Stimulated activated CD4-positive, alpha-beta T cell treated with anti-CD3 and anti-CD28 coated beads, Interleukin-4, amount 100 ng/mL, for 48 hours (primary cell): Measurements from ENCODE around the gene PTPRA.
A peak's percentile ranks its signal among the peaks of the same experiment; 100 is the strongest.
"Not testable (repeated sequence)": the region's sequence is repeated elsewhere in the genome, so short reads cannot be mapped to it uniquely, and the experiment has no call there.

Experiments used
- DNase-seq, 2 donors: peaks; one replicate each; pipeline ENCODE4 v3.0.0-alpha.2; 2020; ENCODE audit warnings: low read depth in 2 of 2

The PTPRA gene

DNA sequence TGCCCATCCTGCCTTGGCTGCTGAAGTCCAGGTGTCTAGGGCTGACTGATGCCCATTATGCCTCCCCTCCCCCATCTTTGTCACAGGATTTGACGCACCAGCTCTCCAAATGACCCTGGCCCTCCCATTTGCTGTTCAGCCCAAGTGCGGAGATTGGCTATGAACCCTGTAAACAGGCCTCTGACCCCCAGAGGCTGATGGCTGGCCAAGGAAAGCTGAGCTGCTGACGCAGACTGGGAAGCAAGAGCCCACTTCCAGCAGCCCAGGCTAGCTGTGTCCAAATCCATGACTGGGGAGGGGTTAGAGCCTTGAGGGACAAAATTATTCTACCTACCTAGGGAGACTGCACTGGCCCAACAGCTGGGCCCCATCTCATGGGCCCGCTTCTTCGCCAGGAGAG is 169.3 kb downstream of the PTPRA start:
- DNase-seq, result no peak

DNA sequence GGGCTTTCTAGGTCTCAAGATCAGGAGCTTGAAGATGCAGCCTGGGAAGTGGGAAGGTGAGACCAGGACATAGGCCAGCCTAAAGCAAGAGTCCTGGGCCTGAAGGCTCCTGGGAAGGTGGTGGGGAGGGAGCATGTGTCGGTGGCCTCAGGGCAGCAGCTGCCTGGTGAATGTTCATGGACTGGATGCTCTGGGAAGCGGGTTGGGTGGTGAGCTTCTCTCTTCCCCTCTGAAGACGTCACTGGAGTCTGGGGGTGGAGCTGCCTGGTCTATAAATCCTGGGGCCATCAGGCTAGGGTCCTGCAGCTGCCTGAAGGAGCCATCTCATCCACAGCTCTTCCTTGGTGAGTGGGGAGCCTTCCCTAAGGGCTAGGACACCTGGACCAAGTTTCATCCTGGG is 170.0 kb downstream of the PTPRA start, which contains the start of gene GNRH2:
TSS of gene GNRH2 (plus strand) at position 301 of the 400 bp plus-strand sequence. CDS start 793 bp downstream, outside the sequence.
- no peak for DNase-seq

DNA sequence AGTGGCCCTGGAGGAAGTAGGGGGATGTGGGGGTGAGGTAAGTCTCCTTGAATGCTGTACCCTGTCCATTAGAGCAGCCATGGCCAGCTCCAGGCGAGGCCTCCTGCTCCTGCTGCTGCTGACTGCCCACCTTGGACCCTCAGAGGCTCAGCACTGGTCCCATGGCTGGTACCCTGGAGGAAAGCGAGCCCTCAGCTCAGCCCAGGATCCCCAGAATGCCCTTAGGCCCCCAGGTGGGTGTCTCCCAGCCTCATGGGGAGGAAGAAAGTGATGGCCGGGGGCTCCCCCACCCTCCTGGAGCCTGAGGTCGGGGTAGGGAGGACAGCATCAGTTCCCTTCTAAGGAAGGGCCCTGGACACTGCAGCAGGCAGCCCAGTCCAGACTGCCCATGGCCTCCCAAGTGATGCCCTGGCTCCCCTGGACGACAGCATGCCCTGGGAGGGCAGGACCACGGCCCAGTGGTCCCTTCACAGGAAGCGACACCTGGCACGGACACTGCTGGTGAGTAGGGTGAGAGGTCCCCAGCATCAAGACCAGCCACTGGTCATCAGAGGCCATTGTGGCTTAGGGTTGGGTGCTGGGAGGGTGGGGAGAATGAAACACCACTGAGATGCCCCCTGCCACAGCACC is 171.2 kb downstream of the PTPRA start:
- no peak for DNase-seq

DNA sequence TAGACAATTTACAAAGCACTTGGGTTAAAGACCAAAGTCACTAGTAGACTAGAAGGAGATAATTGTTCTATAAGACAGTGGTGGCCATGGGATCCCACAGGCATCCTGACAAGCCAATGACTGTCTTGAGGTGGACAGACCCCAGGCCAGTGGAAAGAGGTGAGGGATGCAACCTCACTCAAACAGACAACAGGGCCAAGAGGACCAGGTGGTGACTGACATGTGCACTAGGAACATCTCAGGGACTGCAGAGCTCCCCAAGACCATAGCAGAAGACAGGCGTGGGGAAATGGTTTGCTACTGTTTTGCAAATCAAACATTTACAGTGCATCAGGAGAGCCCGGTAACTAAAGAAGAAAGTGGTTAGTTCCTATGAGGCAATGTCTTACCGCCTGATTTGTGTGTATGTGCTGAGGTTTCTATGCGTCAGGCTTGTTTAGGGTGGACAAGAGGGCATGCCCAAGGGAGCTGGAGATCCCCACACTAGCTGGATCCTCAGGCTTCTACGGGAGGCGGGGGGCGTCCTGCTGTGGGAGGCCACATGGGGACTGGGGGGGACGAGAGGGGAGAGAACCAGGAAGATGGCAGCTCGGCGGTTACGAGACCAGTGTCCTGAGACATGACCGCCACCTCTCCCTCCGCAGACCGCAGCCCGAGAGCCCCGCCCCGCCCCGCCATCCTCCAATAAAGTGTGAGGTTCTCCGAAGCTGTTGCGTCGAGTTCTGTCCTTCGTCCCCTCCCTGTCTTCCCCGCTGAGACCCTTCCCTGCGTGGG is 171.9 kb downstream of the PTPRA start:
- peak; percentile 57 to 61 for DNase-seq

DNA sequence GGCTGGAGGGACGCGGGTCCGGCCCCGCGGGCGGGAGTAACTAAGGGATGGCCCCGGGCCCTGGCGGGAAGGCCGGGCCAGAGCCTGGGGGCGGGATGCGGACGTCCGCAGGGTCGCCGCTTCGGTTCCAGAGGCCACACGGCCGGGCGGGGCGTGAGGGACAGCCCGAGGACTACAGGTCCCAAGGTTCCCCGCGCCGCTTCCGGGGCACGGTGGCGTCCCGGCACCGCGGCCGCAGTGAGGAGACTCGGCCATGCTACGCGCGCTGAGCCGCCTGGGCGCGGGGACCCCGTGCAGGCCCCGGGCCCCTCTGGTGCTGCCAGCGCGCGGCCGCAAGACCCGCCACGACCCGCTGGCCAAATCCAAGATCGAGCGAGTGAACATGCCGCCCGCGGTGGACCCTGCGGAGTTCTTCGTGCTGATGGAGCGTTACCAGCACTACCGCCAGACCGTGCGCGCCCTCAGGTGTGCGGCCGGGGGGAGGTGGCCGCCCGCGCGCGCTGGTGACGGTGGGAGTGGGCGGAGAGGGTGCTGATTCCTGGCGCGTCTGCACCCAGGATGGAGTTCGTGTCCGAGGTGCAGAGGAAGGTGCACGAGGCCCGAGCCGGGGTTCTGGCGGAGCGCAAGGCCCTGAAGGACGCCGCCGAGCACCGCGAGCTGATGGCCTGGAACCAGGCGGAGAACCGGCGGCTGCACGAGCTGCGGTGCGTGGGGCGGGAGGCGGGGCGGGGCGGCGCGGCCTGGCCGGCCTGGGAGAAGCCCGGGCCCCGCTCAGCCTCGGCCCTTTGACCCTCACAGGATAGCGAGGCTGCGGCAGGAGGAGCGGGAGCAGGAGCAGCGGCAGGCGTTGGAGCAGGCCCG is 172.8 kb downstream of the PTPRA start, which contains the start of gene MRPS26:
TSS of gene MRPS26 (plus strand) at position 237 of the 861 bp plus-strand sequence. CDS start at position 254, 17 bp downstream.
- DNase-seq, result peak; percentile 80 to 84

DNA sequence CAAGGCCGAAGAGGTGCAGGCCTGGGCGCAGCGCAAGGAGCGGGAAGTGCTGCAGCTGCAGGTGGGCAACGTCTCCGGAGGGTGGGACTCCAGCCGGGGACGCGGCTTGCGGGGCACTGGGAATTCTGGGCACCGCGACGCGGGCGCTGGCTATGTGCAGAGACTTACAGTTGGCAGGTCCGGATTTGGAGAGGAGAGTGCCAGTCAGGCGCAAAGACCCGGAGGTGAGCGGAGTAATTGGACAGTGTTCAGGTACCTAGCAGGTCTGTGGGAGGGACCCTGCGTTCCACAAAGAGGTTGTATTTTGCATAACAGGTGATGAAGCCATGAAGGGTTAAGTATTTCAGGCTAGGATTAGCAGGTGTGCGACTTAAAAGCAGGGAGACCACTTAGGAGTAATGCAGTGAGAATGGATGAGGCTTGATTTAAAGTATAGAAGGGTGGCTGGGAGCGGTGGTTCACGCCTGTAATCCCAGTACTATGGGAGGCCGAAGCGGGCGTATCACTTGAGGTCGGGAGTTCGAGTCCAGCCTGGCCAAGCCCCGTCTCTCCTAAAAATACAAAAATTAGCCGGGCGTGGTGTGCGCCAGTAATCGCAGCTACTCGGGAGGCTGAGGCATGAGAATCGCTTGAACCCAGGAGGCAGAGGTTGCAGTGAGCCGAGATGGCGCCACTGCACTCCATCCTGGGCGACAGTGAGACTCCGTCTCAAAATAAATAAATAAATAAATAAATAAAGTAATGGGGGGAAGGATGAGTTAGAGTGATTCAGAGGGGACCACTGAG is 173.6 kb downstream of the PTPRA start:
- no peak for DNase-seq

DNA sequence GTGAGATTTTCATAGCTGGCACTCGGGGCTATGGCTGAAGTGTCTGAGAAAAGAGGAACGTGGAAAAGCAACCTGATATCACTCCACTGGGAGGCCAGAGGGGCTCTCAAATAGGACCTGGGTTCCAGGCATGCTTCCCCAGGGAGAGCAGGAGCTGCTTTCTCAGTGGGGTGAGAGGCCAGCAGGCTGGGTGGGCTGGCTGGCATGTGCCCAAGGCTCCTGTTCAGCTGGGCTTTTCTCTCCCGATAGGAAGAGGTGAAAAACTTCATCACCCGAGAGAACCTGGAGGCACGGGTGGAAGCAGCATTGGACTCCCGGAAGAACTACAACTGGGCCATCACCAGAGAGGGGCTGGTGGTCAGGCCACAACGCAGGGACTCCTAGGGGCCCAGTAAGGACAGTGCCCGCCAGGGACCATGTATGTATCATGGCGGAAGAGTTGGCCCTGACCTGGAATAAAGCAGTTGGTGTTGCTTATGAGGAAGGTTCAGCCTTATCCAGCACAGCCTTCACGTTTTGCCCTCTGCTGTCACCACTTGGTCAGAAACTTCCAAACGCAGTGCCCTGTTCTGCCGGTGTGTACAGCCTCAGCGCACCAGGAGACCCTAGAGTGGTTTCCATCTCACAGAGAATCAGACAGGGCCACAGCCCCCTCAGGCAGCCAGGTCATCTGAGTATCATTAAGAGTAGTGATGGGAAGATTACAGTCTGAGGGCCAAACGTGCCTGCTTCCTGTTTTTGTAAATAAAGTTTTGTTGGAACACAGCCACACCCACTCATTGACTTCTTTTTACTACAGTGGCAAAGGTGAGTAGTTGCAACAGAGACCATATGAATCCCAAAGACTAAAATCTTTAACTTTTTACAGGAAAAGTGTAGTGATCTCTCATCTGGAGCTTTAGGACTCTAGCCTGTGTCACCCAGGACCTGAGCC is 174.5 kb downstream of the PTPRA start:
- no peak for DNase-seq

DNA sequence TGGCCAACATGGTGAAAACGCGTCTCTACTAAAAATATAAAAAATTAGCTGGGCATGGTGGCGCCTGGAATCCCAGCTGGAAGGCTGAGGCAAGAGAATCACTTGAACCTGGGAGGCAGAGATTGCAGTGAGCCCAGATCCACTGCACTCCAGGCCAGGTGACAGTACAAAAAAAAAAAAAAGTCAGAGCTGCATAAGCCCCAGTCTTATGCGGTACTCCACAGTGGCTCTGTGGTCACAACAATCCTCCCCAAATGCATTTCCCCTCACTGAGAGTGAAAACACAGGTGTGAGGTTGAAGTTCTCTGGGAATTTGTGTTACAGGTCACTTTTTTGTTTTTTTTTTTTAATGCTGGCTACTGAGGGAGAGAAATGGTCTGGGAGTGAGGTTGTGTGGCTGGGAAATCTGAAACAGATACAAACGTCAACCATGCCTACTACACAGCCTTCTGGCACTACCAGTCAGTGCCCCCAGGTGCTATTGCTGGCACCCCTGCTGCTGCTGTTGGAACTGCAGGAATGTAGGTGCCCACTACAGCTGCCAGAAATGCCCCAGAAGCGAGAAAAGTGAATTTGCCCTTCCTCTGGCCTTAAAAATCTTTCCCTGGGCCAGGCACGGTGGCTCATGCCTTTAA is 178.2 kb downstream of the PTPRA start:
- no peak for DNase-seq

DNA sequence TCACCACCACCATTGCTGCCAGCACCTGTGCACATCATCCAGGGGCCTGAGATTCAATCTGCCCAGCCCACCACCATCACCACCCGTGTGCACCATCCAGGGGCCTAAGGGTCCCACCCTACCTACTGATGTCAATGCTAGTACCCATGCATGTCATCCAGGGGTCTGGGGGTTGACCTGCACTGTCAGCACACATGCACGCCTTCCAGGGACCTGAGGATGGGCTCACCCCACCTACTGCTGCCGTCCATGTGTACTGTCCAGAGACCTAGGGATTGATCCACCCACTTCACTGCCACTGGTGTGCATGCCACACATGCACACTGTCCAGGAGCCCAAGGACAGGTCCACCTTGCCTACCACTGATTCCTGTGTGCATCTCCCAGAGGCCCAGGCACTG is 186.2 kb downstream of the PTPRA start:
- no peak for DNase-seq

DNA sequence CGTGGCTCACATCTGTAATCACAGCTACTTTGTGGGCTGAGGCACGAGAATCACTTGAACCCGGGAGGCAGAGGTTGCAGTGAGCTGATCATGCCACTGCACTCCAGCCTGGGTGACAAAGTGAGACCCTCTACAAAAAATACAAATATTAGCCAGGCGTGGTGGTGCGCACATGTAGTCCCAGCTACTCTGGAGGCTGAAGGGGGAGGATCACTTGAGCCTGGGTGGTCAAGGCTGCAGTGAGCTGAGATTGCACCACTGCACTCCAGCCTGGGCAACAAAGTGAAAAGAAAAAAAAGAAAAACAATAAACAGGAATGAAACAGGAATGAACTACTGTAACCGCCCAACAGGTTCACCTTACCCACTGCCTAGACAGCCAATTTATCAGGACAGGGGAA is 190.8 kb downstream of the PTPRA start:
- DNase-seq, result not testable (repeated sequence)

DNA sequence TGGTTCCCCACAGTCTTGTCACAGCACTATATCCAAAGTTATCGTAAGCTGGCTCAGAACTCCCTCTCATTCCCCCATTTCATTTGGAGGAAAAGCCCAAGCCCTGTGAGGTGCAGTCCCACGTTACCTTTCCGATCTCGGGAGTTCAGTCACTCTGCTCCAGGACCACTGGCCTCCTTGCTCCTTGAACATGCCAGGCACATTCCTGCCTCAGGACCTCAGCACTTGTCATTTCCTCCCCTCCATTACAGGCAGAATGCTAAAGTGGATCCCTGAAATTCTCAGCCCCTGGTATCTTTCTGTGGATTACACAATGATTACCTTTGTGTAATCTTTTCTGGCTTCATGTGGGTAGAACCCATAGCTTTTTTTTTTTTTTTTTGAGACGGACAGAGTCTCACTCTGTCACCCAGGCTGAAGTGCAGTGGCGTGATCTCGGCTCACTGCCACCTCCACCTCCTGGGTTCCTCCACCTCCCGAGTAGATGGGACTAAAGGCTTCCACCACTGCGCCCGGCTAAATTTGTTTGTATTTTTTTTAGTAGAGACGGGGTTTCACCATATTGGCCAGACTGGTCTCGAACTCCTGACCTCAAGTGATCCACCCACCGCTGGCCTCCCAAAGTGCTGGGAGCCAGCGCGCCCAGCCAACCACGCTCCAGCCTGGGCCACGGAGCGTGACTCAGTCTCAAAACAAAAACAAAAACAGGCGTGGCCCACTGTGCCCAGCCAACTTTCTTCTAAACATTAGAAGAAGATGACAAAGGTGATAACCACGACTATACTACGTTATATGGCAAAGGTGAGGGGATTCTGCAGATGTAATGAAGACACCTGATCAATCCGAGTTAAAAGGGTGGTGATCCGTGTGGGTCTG is 194.1 kb downstream of the PTPRA start:
- no peak for DNase-seq

DNA sequence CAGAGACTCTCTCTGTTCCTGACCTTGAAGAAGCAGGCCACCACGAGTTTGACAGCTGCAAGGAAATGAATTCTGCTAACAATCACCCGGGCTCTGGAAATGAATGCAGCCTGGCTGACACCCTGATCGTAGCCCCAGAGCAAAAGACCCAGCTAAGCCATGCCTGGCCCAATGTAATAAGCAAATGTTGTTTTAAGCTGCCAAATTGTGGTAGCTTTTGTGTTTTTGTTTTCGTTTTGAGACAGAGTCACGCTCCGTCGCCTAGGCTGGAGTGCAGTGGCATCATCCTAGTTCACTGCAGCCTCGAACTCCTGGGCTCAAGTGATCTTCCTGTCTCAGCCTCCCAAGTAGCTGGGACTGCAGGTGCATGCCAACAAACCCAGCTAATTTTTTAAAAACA is 194.8 kb downstream of the PTPRA start:
- DNase-seq, result no peak

DNA sequence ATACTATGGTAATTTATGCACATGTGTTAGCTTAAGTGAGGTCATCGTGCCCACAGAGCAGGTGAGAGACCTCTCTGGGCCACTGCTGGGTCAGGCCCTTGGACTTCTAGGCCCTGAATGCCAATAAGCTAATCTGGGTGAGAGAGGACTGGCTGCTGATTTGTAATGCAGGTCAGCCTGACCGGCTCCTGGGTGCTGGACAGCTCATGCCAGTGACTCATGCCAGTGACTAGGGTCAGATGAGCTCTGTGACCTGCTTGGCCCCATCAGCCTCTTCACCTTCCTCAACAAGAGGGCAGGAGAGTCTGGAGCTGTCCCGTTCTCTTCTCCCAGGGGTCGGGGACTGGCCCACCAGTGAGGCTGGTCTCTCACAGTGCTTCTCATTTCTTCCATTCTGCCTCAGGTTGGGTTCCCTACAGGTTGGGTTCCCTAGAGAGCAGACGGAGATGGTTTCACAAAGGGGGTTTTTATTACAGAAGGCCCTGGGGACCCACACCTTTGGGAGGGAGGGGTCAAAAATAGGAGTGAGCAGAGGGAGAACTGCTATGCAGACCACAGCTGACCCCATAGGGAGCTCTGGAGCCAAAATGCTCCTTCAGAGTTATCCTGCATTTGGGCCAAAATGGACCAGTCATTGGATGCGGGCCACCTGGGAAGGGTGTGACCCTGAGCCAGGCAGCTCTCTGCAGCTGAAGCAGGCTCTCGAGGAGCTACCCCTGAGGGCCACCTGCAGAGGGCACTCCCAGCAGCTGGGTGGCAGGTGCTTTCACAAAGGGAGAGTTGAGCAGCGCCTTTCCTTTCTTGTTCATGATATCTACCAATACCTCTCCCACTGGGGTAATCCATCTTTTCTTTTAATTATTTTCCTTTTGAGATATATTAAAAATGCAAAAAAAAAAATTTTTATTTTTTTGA is 196.0 kb downstream of the PTPRA start:
- DNase-seq, result no peak

DNA sequence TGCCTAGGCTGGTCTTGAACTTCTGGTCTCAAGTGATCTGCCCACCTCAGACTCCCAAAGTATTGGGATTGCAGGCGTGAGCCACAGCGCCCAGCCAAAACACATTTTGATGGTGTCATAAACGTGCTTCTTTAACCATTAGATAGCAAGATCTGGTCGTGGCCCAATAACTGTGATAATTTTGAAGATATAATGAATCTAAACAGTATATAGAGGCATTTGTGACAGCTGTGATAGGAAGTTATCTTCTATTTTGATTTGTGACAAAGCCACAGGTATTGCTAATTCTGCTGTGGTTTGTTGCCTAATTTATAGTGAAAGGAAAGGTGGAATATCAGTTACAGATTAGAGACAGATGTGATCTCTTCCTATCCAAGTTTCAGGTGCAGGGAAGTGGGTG is 197.4 kb downstream of the PTPRA start:
- DNase-seq, result no peak

DNA sequence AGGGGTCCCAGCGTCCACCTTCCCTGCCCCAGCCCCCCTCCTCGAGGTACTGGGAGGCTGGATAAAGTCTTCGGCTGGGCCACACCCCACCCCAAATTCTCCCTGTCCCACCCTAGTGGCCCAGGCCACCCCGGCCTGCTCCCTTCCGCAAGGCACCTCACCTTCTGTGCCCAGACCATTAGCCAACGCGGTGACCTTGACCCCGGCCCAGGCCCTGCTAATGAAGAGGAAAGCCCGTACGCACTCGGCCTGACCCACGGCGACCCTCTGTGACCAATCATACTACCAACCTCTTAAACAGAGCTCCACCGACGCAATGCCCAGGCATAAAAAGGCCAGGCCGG is 198.0 kb downstream of the PTPRA start:
- DNase-seq, result no peak

DNA sequence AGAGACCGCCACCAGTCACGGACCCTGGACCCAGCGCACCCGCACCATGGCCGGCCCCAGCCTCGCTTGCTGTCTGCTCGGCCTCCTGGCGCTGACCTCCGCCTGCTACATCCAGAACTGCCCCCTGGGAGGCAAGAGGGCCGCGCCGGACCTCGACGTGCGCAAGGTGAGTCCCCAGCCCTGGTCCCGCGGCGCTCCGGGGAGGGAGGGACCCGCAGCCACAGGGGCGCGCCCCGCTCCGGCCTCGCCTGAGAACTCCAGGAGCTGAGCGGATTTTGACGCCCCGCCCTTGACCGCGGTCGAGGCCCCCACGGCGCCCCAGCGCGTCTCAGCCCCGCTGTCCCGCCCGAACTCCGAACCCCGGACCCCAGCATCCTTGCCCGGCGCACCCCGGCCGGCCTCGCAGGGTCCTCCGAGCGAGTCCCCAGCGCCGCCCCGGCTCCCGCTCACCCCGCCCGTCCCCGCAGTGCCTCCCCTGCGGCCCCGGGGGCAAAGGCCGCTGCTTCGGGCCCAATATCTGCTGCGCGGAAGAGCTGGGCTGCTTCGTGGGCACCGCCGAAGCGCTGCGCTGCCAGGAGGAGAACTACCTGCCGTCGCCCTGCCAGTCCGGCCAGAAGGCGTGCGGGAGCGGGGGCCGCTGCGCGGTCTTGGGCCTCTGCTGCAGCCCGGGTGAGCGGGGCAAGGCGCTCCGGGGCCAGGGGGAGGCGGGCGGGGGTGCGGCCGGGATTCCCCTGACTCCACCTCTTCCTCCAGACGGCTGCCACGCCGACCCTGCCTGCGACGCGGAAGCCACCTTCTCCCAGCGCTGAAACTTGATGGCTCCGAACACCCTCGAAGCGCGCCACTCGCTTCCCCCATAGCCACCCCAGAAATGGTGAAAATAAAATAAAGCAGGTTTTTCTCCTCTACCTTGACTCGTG is 198.6 kb downstream of the PTPRA start, which contains the start of gene OXT:
TSS of gene OXT (plus strand) at position 11 of the 920 bp plus-strand sequence. CDS start at position 47, 36 bp downstream.
- peak; percentile 45 to 61 for DNase-seq
